Fibroblast of peridontal ligament (primary cell): Measurements from ENCODE around the gene IDH3G.
A peak's percentile ranks its signal among the peaks of the same experiment; 100 is the strongest.

Experiments
- DNase-seq: peaks from one replicate; pipeline ENCODE4 v3.0.0-alpha.2; 2010; ENCODE audit errors: extremely low read depth

The IDH3G gene

GRCh38 chrX:153816831-153817690 lies 22.9 kb upstream of the IDH3G start:
- no peak for DNase-seq

GRCh38 chrX:153814591-153815315 lies 20.6 kb upstream of the IDH3G start:
- no peak for DNase-seq

- DNase-seq: no peak
Measured at GRCh38 chrX:153813161-153813560, 19.0 kb upstream of the IDH3G start.

GRCh38 chrX:153812220-153812619 lies 18.0 kb upstream of the IDH3G start:
- DNase-seq: no peak

- DNase-seq: no peak
Measured at GRCh38 chrX:153807976-153808375, 13.8 kb upstream of the IDH3G start.

- DNase-seq: no peak
Measured at GRCh38 chrX:153806999-153807575, 12.9 kb upstream of the IDH3G start.

- no peak for DNase-seq
Measured at GRCh38 chrX:153805436-153805835, 11.3 kb upstream of the IDH3G start.

- DNase-seq: no peak
Measured at GRCh38 chrX:153804621-153805020, 10.4 kb upstream of the IDH3G start.

- DNase-seq: no peak
Measured at GRCh38 chrX:153804100-153804595, 10.0 kb upstream of the IDH3G start.

GRCh38 chrX:153803211-153804099 lies 9.3 kb upstream of the IDH3G start:
- DNase-seq: no peak

GRCh38 chrX:153802513-153803045 lies 8.4 kb upstream of the IDH3G start:
- DNase-seq: no peak

- DNase-seq: no peak
Measured at GRCh38 chrX:153801669-153802068, 7.5 kb upstream of the IDH3G start.

- no peak for DNase-seq
Measured at GRCh38 chrX:153800746-153801145, 6.6 kb upstream of the IDH3G start.

- no peak for DNase-seq
Measured at GRCh38 chrX:153800177-153800722, 6.1 kb upstream of the IDH3G start.

- no peak for DNase-seq
Measured at GRCh38 chrX:153799326-153799725, 5.2 kb upstream of the IDH3G start.

GRCh38 chrX:153797415-153798015 lies 3.3 kb upstream of the IDH3G start:
- DNase-seq: no peak

- peak; percentile 4 for DNase-seq
Measured at GRCh38 chrX:153794897-153795816, 982 bp upstream of the IDH3G start.

GRCh38 chrX:153793291-153793690 lies 884 bp downstream of the IDH3G start:
- peak; percentile 4 for DNase-seq

GRCh38 chrX:153792368-153792767 lies 1.8 kb downstream of the IDH3G start:
- DNase-seq: no peak
